Measurements from ENCODE around the gene CC2D1A.

DNA sequence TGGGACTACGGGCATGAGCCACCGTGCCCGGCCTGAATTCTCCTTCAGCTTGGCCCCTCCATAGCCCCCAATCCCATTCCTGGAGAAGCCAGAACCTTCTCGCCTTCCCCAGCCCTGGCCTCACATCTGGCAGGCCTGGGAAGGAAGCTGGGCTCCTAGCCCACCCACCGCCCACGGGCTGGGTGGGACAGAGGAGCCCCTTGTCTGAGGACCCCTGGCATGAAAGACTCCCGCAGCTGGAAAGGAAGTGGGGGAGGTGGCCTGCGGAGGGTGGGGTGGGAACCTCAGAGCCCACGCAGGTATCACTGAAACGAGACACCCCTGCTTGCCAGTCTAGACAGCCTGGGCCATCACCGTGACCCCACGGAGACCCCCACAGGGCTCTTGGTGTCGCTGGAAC, 36.7 kb upstream of the CC2D1A start:
- TF ChIP-seq, protein P1, sequence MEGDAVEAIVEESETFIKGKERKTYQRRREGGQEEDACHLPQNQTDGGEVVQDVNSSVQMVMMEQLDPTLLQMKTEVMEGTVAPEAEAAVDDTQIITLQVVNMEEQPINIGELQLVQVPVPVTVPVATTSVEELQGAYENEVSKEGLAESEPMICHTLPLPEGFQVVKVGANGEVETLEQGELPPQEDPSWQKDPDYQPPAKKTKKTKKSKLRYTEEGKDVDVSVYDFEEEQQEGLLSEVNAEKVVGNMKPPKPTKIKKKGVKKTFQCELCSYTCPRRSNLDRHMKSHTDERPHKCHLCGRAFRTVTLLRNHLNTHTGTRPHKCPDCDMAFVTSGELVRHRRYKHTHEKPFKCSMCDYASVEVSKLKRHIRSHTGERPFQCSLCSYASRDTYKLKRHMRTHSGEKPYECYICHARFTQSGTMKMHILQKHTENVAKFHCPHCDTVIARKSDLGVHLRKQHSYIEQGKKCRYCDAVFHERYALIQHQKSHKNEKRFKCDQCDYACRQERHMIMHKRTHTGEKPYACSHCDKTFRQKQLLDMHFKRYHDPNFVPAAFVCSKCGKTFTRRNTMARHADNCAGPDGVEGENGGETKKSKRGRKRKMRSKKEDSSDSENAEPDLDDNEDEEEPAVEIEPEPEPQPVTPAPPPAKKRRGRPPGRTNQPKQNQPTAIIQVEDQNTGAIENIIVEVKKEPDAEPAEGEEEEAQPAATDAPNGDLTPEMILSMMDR (conservative IDR thresholded peaks at IDR 0.05; ENCODE audit: low read length) = no peak
- no peak for TF ChIP-seq EZH2phosphoT487 (IDR thresholded peaks at IDR 0.05; ENCODE audit: borderline replicate concordance, low read depth, low read length)

All from OCI-LY7 (cell line).